GM11168 (cell line): Measurements from ENCODE around the gene ERCC1.

ENCODE experiments used
- in situ Hi-C: fragments of 300-500 bp; cut with MboI; formaldehyde crosslinking; loops from one replicate; pipeline ENCODE4 v1.12.0; 2022; ENCODE audit warnings: low sequenced_read_pairs; ENCODE audit not compliant: unreplicated experiment

Gene ERCC1

DNA sequence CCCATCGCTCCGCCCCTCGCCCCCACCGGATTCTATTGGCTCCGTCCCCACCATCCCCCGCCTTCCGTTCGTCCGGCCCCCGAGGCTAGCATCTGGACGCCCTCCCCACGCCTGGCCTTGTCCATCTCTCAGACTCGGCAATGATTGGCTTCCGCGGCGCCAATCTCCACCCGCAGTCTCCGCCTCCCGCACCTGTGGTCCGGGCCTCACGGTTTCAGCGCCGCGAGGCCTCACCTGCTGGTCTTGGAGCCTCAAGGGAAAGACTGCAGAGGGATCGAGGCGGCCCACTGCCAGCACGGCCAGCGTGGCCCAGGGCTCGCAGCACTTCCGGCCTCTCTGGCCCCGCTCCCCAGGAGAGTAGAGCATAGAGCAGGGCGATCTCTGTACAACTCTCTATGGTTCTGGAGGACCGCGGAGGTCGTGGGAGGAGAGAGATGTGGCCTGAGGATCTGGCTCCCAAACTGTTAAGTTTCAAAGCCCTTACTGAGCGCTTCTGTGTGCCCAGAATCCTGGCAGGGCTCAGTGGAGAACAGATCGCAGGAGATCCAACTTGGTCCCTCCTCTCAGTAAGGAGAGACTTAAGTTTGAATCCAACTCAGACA, at the start of gene ERCC1:
TSS of gene ERCC1 (minus strand) at position 329 of the 602 bp plus-strand sequence. CDS start 543 bp downstream, outside the sequence.
- in situ Hi-C loops: no loop called here

DNA sequence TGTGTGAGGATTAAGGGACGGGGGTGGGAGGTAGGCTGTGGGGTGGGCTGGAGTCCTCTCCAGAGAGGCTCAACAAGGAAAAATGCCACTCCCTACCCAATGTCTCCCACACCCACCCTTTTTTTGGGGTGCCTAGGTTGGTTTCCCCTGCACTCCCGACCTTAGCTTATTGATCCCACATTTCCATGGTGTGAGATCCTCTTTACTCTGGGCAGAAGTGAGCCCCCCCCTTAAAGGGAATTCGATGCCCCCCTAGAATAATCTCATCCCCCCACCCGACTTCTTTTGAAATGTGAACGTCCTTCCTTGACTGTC, 49.6 kb upstream of the ERCC1 start:
- in situ Hi-C loops: no loop called here

DNA sequence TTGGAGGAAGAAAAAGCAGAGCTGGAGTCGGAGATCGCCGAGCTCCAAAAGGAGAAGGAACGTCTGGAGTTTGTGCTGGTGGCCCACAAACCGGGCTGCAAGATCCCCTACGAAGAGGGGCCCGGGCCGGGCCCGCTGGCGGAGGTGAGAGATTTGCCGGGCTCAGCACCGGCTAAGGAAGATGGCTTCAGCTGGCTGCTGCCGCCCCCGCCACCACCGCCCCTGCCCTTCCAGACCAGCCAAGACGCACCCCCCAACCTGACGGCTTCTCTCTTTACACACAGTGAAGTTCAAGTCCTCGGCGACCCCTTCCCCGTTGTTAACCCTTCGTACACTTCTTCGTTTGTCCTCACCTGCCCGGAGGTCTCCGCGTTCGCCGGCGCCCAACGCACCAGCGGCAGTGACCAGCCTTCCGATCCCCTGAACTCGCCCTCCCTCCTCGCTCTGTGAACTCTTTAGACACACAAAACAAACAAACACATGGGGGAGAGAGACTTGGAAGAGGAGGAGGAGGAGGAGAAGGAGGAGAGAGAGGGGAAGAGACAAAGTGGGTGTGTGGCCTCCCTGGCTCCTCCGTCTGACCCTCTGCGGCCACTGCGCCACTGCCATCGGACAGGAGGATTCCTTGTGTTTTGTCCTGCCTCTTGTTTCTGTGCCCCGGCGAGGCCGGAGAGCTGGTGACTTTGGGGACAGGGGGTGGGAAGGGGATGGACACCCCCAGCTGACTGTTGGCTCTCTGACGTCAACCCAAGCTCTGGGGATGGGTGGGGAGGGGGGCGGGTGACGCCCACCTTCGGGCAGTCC, 49.0 kb upstream of the ERCC1 start:
- in situ Hi-C loops: no loop called here

DNA sequence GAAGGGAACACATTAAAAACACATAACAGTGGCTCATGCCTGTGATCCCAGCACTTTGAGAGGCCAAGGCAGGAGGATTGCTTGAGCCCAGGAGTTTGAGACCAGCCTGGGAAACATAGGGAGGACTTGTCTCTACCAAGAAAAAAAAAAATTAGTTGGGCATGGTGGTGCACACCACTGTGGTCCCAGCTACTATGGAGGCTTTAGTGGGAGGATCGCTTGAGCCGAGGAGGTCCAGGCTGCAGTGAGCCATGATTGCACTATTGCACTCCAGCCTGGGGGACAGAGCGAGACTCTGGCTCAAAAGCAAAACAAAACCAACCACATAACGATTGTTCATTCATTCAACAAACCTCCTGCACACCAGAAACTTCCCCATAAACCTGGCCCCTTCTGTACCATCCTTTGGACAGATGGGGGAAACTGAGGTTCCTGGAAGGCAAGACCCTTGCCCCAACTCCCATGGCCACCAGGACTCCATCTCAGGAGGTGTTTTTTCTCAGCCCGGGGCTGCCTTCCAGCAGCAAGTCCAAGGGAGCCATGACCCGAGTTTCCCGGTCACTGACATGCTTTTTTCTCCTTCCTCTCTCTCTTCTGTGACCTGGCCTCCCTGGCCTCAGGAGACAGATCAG, 48.3 kb upstream of the ERCC1 start:
- in situ Hi-C loops: no loop called here

DNA sequence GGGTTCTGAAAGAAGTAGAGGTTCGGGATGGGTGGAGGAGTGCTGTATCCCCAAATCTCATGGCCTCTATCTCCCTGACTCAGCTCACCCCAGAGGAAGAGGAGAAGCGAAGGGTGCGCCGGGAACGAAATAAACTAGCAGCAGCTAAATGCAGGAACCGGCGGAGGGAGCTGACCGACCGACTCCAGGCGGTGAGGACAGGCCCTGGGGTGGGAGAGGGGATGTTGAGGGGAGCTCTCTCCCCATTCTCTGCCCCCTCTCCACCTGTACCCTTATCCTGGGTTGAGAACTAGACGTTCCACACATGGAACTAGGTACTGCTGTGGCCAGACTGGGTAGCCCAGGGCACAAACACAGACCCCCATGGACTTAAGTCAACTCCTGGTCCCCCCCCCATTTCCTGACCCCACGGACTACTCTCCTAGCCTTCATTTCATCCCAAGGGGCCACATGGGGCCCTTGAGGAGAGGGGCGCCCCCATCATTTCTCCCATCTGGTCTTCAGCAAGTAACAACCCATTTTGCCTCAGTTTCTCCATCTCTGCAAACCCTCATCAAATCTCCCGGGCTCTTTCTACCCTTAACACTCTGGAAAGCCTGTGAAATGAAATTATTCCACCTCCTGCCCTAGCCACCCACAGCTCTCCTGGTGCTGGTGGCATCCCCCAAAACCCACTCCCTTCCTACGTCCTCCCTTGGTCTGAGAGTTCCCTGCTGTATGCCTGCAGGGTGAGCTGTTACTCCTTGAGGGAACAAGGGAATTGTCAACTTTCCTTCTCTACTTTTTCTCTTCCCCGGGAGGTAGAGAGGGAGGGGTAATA, 47.6 kb upstream of the ERCC1 start:
- in situ Hi-C loops: no loop called here

DNA sequence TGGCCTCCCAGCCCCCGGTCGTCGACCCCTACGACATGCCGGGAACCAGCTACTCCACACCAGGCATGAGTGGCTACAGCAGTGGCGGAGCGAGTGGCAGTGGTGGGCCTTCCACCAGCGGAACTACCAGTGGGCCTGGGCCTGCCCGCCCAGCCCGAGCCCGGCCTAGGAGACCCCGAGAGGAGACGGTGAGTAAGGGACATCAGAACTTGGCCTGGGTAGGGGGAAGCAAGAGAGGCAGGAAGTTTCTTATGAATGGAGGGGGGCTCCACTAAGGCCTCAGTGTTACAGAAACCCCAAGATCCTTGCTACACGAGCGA, 47.0 kb upstream of the ERCC1 start:
- in situ Hi-C loops: no loop called here

DNA sequence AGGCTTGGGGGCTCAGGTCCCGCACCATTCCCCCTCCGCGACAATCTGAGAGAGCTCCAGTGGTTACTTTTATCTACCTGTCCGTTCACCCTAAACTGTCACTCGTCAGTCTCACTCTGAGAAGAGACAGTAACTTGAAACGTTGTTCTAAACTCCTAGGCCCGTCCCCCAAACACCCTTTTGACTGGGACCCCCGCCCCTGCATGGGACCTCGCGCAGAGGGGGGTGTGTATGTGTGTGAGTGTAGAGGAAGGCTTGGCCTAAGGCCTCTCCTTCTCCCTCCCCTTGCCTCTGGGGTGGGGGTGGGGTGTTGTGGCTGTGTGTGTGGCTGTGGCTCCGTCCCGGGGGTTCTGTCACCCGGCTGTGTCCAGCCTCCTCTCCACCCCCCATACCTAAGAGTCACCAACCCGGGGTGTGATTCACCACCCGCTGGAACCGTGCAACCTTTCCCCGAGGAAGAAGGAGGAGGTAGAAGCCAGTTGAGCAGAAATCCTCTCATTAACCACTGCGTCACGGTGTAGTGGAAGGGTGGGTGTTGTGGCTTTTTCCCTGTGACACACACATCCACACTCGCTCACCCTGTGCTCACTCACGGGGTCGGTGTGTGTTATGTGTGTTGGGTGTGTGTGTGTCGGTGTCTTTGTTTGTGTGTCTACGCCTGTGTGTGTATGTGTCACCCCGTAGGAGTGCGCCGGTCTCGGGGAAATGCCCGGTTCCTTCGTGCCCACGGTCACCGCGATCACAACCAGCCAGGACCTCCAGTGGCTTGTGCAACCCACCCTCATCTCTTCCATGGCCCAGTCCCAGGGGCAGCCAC, 46.4 kb upstream of the ERCC1 start:
- in situ Hi-C loops: no loop called here

DNA sequence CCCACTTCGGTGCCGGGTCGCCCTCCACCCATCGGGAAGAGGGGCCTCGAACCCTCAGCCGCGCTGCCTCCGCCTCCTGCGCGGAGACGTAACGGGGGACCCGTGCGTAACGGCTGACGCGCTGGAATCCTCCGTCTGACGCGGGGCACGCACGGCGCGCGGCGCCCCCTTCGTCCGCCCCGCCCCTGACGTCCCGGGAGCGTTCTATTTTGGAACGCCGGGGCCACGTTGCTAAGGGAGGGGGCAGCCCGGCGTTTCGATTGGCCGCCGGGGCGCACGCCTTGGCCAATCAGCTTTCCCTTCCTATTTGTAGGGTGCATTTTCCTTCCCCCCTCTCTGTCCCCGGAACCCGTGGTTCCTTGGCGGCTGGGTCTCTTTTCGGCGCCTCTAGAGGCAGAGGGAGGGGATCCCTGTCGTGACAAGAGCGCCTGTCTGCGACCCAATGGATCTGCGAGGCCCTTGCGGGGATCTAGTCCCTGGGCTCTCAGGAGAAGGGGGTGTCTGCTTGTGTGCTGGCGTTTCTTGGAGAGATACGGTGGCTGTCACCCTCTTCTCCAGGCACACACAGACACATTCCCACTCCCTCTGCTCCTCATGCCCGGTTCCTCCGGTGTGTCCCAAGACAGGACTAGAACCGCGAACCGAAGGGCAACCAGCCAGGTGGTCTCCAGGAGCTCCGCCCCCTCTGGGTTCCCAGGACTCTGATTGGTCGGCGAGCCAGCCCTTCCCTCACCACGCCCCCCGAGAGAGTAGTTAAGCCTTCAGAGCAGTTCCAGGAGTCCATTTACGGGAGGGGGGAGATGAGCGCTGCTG, 45.6 kb upstream of the ERCC1 start:
- in situ Hi-C loops: no loop called here

DNA sequence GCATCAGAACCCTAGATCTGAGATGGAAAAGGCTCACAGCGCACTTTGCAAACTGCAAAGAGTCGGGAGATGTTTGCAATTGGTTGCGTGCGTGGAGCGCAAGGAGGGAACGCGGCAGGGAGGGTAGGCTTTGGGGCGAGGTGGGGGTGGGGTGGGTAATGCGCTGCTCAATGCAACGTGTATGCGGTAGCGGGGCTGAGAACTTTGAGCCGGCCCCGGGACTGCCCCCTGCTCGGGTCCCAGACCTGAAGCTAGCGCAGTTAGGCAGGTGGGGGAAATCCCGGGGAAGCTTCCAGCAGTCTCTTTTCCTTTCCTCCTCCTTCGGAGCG, 45.0 kb upstream of the ERCC1 start:
- in situ Hi-C loops: no loop called here

DNA sequence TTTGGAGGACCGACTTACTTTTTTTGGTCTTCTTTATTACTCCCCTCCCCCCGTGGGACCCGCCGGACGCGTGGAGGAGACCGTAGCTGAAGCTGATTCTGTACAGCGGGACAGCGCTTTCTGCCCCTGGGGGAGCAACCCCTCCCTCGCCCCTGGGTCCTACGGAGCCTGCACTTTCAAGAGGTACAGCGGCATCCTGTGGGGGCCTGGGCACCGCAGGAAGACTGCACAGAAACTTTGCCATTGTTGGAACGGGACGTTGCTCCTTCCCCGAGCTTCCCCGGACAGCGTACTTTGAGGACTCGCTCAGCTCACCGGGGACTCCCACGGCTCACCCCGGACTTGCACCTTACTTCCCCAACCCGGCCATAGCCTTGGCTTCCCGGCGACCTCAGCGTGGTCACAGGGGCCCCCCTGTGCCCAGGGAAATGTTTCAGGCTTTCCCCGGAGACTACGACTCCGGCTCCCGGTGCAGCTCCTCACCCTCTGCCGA, 44.5 kb upstream of the ERCC1 start:
- in situ Hi-C loops: no loop called here

DNA sequence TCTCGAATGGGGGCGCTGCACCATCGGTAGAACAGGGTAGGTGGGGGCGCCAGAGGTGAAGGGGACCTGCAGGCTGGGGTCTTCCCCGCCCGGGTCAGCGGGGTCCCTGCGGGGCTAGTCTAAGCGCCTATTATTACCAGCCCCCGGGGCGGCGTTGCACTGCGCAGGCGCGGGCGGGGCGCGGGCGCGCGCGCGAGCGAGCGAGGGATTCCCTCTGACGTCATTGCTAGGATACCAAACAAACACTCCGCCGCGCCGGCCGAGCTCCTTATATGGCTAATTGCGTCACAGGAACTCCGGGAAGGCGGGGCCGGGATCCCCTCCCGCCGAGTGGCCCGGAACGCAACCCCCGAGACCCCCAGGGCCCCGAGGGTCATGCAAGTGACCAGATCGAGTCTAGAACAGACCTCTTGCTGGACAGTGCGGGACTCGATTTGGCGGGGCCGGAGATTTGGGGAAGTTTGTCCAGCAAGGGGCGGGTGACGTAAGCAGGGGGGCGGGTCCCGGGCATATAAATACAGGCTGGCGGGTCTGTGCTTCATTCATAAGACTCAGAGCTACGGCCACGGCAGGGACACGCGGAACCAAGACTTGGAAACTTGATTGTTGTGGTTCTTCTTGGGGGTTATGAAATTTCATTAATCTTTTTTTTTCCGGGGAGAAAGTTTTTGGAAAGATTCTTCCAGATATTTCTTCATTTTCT, 43.9 kb upstream of the ERCC1 start, which contains the start of gene FOSB:
TSS of gene FOSB (plus strand) at position 541 of the 703 bp plus-strand sequence. CDS start 591 bp downstream, outside the sequence.
- in situ Hi-C loops: no loop called here

DNA sequence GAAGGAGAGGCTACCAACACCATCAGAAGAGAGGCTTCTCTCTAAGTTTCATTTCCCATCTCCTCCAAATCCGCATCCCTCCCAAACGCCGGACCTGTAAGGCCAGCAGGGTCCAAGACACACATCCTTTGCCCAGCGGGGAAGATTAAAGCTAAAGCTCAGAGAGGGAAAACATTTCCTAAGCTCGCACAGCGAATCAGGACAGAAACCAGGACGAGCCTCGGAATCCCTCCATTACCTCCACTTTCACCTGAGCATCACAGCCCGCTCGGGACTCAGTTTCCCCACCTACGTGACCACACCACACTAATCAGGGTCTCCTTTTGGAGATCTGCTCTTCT, 43.4 kb upstream of the ERCC1 start:
- in situ Hi-C loops: no loop called here

DNA sequence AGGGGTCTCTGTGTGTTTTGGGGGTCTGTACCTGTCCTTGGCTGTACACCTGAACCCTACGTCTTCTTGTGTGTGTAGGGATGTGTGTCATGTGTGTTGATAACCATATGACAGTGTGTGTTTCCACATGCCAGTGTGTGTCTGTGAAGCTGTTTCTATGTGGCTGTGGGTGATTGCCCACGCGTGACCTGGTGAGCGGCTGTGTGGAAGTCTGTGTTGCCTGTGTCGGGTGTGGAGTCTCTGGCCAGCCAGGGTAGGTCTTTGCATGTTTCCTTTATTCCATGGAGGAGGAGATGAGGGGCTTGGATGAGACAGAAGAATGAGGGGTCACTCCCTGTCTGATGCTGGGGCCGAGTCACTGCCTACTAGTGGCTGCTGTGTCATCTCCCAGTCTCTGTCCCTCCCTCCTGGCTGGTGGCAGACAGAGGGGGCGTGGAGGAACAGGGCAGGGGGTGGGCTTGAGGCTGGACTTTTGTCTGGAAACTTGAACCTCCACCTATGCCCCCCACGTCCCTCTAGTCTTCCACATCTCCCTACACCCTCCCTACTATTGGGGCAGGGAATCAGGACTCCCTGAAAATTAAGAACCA, 41.2 kb upstream of the ERCC1 start:
- in situ Hi-C loops: no loop called here

DNA sequence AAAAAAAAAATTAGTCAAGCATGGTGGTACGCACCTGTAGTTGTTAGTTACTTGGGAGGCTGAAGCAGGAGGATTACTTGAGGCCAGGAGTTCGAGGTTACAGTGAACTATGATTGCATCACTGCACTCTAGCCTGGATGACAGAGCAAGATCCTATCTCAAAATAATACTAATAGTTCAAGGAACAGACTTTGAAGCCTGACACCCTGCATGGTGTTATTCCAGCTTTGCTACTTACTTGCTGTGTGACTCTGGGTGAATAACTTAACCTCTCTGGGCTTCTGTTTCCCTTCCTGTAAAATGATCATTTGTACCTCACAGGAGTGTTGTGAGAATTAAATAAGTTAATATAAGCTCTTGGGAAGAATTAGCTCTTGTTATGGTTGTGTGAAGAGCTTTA, 40.6 kb upstream of the ERCC1 start:
- in situ Hi-C loops: no loop called here

DNA sequence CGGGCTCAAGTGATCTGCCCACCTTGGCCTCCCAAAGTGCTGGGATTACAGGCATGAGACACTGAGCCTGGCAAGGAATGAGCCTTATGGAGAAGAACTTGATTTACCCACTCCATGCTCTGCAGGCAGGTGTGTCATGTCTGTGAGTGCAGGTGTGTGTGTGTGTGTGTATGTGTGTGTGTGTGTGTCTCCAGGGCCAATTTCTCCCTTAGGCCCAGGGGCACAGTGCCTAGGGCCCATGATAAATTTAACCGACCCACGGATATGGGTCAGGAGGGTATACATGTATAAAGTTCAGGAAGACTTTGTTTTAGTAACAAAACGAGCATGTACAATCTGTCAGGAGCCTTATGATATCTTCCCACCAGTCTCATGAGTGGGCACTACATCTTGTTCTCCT, 39.5 kb upstream of the ERCC1 start:
- in situ Hi-C loops: no loop called here

DNA sequence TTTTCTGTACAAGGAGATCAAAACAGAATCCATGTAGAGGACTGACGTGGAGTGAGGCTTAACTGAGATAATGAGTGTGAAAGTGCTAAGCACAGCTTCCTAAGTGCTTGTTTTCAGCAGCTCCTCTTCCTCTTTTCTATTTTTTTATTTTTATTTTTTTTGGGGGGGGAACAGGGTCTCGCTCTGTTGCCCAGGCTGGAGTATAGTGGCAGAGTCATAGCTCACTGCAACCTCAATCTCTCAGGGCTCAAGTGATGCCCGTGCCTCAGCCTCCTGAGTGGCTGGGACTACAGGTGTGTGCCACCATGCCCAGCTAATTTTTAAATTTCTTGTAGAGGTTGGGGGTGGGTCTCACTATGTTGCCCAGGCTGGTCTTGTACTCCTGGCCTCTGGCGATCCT, 38.5 kb upstream of the ERCC1 start:
- in situ Hi-C loops: no loop called here

DNA sequence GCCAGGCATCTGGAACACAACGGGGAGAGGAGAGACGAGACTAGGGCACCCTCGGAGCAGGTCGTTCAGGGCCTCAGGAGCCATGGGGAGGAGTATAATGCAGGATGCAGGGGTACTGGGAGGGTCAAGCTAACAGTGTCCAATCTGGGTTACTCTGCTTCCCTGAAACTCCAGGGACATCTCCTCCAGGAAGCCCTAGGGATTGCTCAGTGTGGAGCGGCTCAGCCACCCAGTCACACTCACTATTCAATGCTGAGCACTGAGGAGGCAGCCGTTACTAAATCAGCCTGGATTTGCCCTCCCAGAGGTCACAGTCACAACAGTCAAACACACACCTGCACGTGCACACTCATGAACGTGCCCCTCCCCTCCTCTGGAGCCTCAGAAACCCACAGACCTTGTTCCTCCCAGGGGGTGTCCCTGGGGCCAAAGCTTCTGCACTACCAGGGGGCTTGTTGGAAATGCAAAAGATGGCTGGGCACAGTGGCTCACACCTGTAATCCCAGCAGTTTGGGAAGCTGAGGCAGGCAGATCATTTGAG, 37.2 kb upstream of the ERCC1 start:
- in situ Hi-C loops: no loop called here

DNA sequence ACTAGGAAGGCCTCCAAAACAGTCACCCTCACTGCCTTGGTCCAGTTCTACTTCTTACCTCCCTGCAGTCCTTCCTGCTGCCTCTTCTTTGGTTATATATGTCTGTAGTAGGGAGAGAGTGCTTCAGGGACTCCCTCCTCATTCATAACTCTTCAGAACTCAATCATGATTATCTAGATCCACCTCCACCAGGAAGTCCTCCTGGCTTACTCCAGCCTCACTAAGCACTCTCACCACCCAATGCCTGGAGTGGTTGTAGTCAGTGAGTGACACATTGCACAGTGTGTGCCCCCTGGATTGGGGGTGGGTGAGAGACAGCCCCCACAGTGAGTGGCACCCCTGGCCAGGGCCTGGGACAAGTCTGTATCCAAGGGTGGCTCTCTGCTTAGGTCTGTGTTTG, 34.1 kb upstream of the ERCC1 start:
- in situ Hi-C loops: no loop called here
